HG03175 (cell line): ENCODE measurements around the gene NFASC.

Experiments
- ATAC-seq: cut with Tn5 transposase; IDR thresholded peaks from one replicate; pipeline ENCODE4 v1.9.1; 2021; ENCODE audit warnings: mild to moderate bottlenecking, moderate library complexity; ENCODE audit not compliant: unreplicated experiment

Gene NFASC

GRCh38 chr1:204858363-204858821 is 12.3 kb upstream of the NFASC start:
- ATAC-seq, result no peak

- no peak for ATAC-seq
Observed at GRCh38 chr1:204859861-204860267, 10.8 kb upstream of the NFASC start.

GRCh38 chr1:204863024-204863423 is 7.6 kb upstream of the NFASC start:
- no peak for ATAC-seq

GRCh38 chr1:204863730-204864129 is 6.9 kb upstream of the NFASC start:
- ATAC-seq, result no peak

- ATAC-seq, result no peak
Observed at GRCh38 chr1:204866051-204866596, 4.5 kb upstream of the NFASC start.

GRCh38 chr1:204867203-204867602 is 3.5 kb upstream of the NFASC start:
- no peak for ATAC-seq

- no peak for ATAC-seq
Observed at GRCh38 chr1:204867666-204868339, 2.9 kb upstream of the NFASC start.

- no peak for ATAC-seq
Observed at GRCh38 chr1:204868340-204868700, 2.3 kb upstream of the NFASC start.

GRCh38 chr1:204869097-204869496 is 1.6 kb upstream of the NFASC start:
- no peak for ATAC-seq

GRCh38 chr1:204871405-204872037 is 859 bp downstream of the NFASC start:
- ATAC-seq, result no peak

GRCh38 chr1:204872262-204872881 is 1.7 kb downstream of the NFASC start:
- no peak for ATAC-seq

- no peak for ATAC-seq
Observed at GRCh38 chr1:204873176-204873575, 2.5 kb downstream of the NFASC start.

GRCh38 chr1:204873714-204874113 is 3.1 kb downstream of the NFASC start:
- ATAC-seq, result no peak

- ATAC-seq, result no peak
Observed at GRCh38 chr1:204874274-204874673, 3.6 kb downstream of the NFASC start.

GRCh38 chr1:204875255-204875654 is 4.6 kb downstream of the NFASC start:
- ATAC-seq, result no peak

GRCh38 chr1:204878621-204879234 is 8.1 kb downstream of the NFASC start:
- no peak for ATAC-seq

- ATAC-seq, result no peak
Observed at GRCh38 chr1:204879351-204879750, 8.7 kb downstream of the NFASC start.

GRCh38 chr1:204880906-204881305 is 10.2 kb downstream of the NFASC start:
- ATAC-seq, result no peak

GRCh38 chr1:204882479-204882878 is 11.8 kb downstream of the NFASC start:
- no peak for ATAC-seq

- no peak for ATAC-seq
Observed at GRCh38 chr1:204883405-204883804, 12.7 kb downstream of the NFASC start.

- ATAC-seq, result no peak
Observed at GRCh38 chr1:204885288-204885711, 14.6 kb downstream of the NFASC start.
